Neural cell (in vitro differentiated cells): ENCODE results near the gene TMPRSS6. TPM values are rescaled to one million over a fixed set of nuclear protein-coding genes. Genes with fewer than 3 reads are reported as not detected.

Source experiments
- H2AFZ ChIP-seq: fragments of 200-600, 300-800 bp; sonication (generic), shearing (Covaris generic); 2 replicates; pipeline ENCODE4 v1.6.0; 2014; ENCODE audit warnings: low read depth, mild to moderate bottlenecking, antibody characterized with exemption, low read length, moderate library complexity
- H3F3A ChIP-seq: fragments of 200-600 bp; shearing (Covaris generic); 2 replicates; pipeline ENCODE4 v1.6.1; 2016; ENCODE audit warnings: mild to moderate bottlenecking, moderate library complexity, mixed read lengths, antibody characterized with exemption, low read length; ENCODE audit not compliant: insufficient read depth, poor library complexity, severe bottlenecking
- H3K27ac ChIP-seq: fragments of 200-600, 300-800 bp; sonication (generic), shearing (Covaris generic); 2 replicates; pipeline ENCODE4 v1.5.1; 2014; ENCODE audit warnings: mild to moderate bottlenecking, low read length, moderate library complexity
- H3K27me3 ChIP-seq: fragments of 300-800, 200-600 bp; sonication (generic), shearing (Covaris generic); 2 replicates; pipeline ENCODE4 v1.6.0; 2014; ENCODE audit warnings: mild to moderate bottlenecking, low read depth, low read length, moderate library complexity; ENCODE audit not compliant: insufficient read depth
- H3K36me3 ChIP-seq: fragments of 300-800, 200-600 bp; sonication (generic), shearing (Covaris generic); 2 replicates; pipeline ENCODE4 v1.5.1; 2014; ENCODE audit warnings: mild to moderate bottlenecking, antibody characterized with exemption, low read length, moderate library complexity; ENCODE audit not compliant: insufficient read depth
- H3K4me2 ChIP-seq: fragments of 300-800, 200-600 bp; sonication (generic), shearing (Covaris generic); 2 replicates; pipeline ENCODE4 v1.6.0; 2014; ENCODE audit warnings: mild to moderate bottlenecking, low read length
- H3K4me3 ChIP-seq: fragments of 300-800, 200-600 bp; sonication (generic), shearing (Covaris generic); 2 replicates; pipeline ENCODE4 v1.5.1; 2014; ENCODE audit warnings: mild to moderate bottlenecking, low read length, moderate library complexity
- H3K79me2 ChIP-seq: fragments of 200-600 bp; shearing (Covaris generic); replicated peaks from 2 replicates; pipeline ENCODE4 v1.6.0; 2014; ENCODE audit warnings: mild to moderate bottlenecking, low read length, moderate library complexity; ENCODE audit not compliant: insufficient read depth
- H3K9ac ChIP-seq: fragments of 300-800, 200-600 bp; sonication (generic), shearing (Covaris generic); 2 replicates; pipeline ENCODE4 v1.6.1; 2016; ENCODE audit warnings: mild to moderate bottlenecking, low read length, mixed read lengths
- H3K9me2 ChIP-seq: fragments of 200-600 bp; shearing (Covaris generic); 2 replicates; pipeline ENCODE4 v1.6.1; 2016; ENCODE audit warnings: mild to moderate bottlenecking, low read length, mixed read lengths; ENCODE audit not compliant: insufficient read depth
- H3K9me3 ChIP-seq: fragments of 200-600, 300-800 bp; sonication (generic), shearing (Covaris generic); 2 replicates; pipeline ENCODE4 v1.6.1; 2016; ENCODE audit warnings: mild to moderate bottlenecking, mixed run types, low read length, moderate library complexity, mixed read lengths
- H4K20me1 ChIP-seq: fragments of 200-600 bp; shearing (Covaris generic); 2 replicates; pipeline ENCODE4 v1.6.1; 2016; ENCODE audit warnings: mild to moderate bottlenecking, mixed run types; ENCODE audit not compliant: insufficient read depth
- EP300 ChIP-seq: fragments of 450-650 bp; conservative IDR thresholded peaks from 2 replicates; pipeline ENCODE4 v1.6.1; 2014; ENCODE audit warnings: antibody characterized with exemption, mild to moderate bottlenecking, moderate library complexity; ENCODE audit not compliant: poor library complexity, severe bottlenecking
- EZH2 ChIP-seq: fragments of 200-600, 300-800 bp; shearing (Covaris generic), sonication (generic); IDR thresholded peaks from 2 replicates; pipeline ENCODE4 v1.6.1; 2014; ENCODE audit warnings: antibody characterized with exemption, low read length, borderline replicate concordance, mild to moderate bottlenecking; ENCODE audit not compliant: insufficient read depth, poor library complexity, severe bottlenecking
- MXI1 ChIP-seq: fragments of 450-650 bp; conservative IDR thresholded peaks from 2 replicates; pipeline ENCODE4 v1.6.1; 2014; ENCODE audit warnings: antibody characterized with exemption, mild to moderate bottlenecking; ENCODE audit not compliant: poor library complexity, severe bottlenecking
- POLR2AphosphoS5 ChIP-seq: IDR thresholded peaks from 2 replicates; pipeline ENCODE4 v1.6.1; 2012
- RAD21 ChIP-seq: fragments of 450-650 bp; conservative IDR thresholded peaks from 2 replicates; pipeline ENCODE4 v1.6.1; 2014; ENCODE audit warnings: antibody characterized with exemption, mild to moderate bottlenecking, moderate library complexity
- SMC3 ChIP-seq: fragments of 450-650 bp; conservative IDR thresholded peaks from 2 replicates; pipeline ENCODE4 v1.6.1; 2014; ENCODE audit warnings: antibody characterized with exemption, mild to moderate bottlenecking, moderate library complexity; ENCODE audit not compliant: poor library complexity
- TAF1 ChIP-seq: IDR thresholded peaks from 2 replicates; pipeline ENCODE4 v1.6.1; 2012; ENCODE audit warnings: low read depth
- polyA plus RNA-seq: library from polyadenylated mRNA; depleted of rRNA; stranded (reverse); fragments of >200 nt; gene quantifications from 2 replicates; pipeline ENCODE4 v1.2.3, GENCODE V29; 2014
- TF ChIP-seq, protein P1 (sequence below): fragments of 450-650 bp; IDR thresholded peaks from 2 replicates; pipeline ENCODE4 v1.5.1; 2014; ENCODE audit warnings: antibody characterized with exemption, mild to moderate bottlenecking, moderate library complexity; ENCODE audit not compliant: poor library complexity, severe bottlenecking
- TF ChIP-seq, protein P2 (sequence below): IDR thresholded peaks from 2 replicates; pipeline ENCODE4 v1.6.1; 2012; ENCODE audit warnings: borderline replicate concordance

Gene TMPRSS6
- polyA plus RNA-seq, 1 donor from 2014 or later = not detected

DNA sequence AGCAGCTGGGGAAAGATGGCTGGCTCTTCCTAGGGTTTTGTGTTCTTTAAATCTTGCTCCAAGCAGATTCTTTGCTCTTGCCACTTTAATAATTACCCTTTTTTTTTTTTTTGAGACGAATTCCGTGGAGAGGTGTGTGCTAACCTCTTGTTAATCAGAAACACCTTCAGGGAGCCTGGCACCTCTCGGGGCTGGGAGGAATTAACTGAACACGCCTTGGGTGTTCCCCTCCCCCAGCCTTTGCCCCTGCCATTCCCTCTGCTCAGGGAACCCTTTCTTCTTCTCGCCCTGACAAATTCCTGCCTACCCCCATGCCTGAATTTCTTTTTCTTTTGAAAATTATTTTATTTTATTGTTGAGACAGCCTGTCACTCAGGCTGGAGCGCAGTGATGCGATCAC lies 17.5 kb downstream of the TMPRSS6 start:
- Histone ChIP-seq H3F3A (no peaks in the 10 kb centered on the region), H3K9me2 (no peaks in the 10 kb centered on the region), H4K20me1 (no peaks in the 10 kb centered on the region), H3K36me3 (no peaks in the 10 kb centered on the region), H3K79me2 (no peaks in the 10 kb centered on the region), H3K9me3 (no peaks in the 10 kb centered on the region), H3K4me3 (no peak overlapping the region), H3K9ac (no peak overlapping the region), H3K27me3 (no peaks in the 10 kb centered on the region), H3K4me2 (no peak overlapping the region), H3K27ac (no peak overlapping the region), H2AFZ (no peak overlapping the region)
- TF ChIP-seq MXI1 (no peak), TAF1 (no peak), POLR2AphosphoS5 (no peak), EZH2 (no peak), SMC3 (no peak), EP300 (no peak), RAD21 (no peak)
- TF ChIP-seq, protein P1, sequence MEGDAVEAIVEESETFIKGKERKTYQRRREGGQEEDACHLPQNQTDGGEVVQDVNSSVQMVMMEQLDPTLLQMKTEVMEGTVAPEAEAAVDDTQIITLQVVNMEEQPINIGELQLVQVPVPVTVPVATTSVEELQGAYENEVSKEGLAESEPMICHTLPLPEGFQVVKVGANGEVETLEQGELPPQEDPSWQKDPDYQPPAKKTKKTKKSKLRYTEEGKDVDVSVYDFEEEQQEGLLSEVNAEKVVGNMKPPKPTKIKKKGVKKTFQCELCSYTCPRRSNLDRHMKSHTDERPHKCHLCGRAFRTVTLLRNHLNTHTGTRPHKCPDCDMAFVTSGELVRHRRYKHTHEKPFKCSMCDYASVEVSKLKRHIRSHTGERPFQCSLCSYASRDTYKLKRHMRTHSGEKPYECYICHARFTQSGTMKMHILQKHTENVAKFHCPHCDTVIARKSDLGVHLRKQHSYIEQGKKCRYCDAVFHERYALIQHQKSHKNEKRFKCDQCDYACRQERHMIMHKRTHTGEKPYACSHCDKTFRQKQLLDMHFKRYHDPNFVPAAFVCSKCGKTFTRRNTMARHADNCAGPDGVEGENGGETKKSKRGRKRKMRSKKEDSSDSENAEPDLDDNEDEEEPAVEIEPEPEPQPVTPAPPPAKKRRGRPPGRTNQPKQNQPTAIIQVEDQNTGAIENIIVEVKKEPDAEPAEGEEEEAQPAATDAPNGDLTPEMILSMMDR = no peak
- TF ChIP-seq, protein P2, sequence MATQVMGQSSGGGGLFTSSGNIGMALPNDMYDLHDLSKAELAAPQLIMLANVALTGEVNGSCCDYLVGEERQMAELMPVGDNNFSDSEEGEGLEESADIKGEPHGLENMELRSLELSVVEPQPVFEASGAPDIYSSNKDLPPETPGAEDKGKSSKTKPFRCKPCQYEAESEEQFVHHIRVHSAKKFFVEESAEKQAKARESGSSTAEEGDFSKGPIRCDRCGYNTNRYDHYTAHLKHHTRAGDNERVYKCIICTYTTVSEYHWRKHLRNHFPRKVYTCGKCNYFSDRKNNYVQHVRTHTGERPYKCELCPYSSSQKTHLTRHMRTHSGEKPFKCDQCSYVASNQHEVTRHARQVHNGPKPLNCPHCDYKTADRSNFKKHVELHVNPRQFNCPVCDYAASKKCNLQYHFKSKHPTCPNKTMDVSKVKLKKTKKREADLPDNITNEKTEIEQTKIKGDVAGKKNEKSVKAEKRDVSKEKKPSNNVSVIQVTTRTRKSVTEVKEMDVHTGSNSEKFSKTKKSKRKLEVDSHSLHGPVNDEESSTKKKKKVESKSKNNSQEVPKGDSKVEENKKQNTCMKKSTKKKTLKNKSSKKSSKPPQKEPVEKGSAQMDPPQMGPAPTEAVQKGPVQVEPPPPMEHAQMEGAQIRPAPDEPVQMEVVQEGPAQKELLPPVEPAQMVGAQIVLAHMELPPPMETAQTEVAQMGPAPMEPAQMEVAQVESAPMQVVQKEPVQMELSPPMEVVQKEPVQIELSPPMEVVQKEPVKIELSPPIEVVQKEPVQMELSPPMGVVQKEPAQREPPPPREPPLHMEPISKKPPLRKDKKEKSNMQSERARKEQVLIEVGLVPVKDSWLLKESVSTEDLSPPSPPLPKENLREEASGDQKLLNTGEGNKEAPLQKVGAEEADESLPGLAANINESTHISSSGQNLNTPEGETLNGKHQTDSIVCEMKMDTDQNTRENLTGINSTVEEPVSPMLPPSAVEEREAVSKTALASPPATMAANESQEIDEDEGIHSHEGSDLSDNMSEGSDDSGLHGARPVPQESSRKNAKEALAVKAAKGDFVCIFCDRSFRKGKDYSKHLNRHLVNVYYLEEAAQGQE = no peak

DNA sequence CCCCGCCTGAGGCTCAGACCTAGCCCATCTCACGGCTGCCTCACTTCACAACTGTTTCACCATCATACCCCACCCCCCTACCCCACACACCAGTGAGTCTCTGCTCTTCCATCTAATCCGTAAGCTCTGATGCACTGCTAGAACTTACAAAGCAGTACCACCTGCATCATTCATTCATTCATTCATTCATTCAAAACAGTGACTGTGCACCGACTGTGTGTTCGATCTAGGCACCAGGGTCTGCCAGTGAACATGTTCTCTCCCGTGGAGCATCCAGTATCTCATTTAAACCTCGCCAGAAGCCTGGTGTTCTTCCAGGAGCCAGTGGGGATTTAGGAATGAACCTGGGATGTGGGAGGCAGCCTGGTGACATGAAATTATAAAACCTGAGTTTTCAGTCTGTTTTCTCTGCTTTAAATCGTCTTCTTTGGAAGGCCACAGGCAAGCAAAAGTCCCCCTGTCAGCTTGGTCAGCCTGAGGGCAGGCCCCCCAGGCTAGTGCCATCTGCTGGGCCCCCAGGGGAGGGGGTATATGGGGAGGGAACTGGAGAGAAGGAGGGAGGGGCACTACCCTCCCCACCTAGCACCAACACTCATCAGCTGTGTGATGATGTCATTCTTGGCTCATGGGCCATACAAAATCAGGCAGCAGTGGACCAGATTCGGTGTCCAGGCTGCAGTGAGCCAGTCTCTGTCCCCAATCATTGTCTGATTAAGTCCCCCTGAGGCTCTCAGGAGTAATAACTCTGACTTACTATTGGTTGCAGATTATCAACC lies 18.4 kb downstream of the TMPRSS6 start:
- Histone ChIP-seq H3K9me2 (no peaks in the 10 kb centered on the region), H3K4me2 (no peak overlapping the region), H3K9me3 (no peaks in the 10 kb centered on the region), H3K4me3 (no peak overlapping the region), H4K20me1 (no peaks in the 10 kb centered on the region), H3K9ac (no peak overlapping the region), H3K27me3 (no peaks in the 10 kb centered on the region), H2AFZ (no peak overlapping the region), H3K36me3 (no peaks in the 10 kb centered on the region), H3K27ac (no peak overlapping the region), H3F3A (no peaks in the 10 kb centered on the region), H3K79me2 (no peaks in the 10 kb centered on the region)
- TF ChIP-seq SMC3 (no peak), POLR2AphosphoS5 (no peak), TAF1 (no peak), RAD21 (no peak), EP300 (no peak), EZH2 (no peak), MXI1 (no peak)
- TF ChIP-seq, protein P2 = no peak
